Activated effector memory CD4-positive, alpha-beta T cell treated with Interleukin-2 at 50 U/mL for 16 hours (primary cell): ENCODE results near the gene NRL.

ENCODE experiments used
- DNase-seq: peaks from one replicate; pipeline ENCODE4 v3.0.0-alpha.2; 2020

NRL gene

DNA sequence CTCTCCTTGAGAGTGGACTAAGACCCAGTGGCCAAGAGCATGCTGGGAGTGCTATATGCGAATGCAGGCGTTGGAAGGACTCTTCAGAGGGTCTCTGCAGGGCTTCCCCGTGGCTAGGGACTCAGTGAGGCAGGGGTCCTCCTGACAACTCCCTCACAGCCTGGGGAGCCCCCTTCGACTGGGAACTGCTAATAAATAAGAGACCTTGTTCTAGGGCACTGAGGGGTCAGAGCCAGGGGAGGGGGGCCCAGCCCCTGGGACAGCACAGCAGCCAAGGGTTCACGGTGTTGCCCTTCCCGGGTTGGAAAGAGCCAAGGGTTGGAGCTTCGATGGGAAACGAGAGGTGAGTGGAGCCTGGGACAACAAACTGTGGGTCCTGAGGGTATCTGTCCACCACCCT is 49.3 kb downstream of the NRL start:
- no peak for DNase-seq

GRCh38 chr14:24064856-24065255 is 49.9 kb downstream of the NRL start:
- no peak for DNase-seq

- no peak for DNase-seq
Observed at GRCh38 chr14:24064091-24064795, 50.5 kb downstream of the NRL start.

DNA sequence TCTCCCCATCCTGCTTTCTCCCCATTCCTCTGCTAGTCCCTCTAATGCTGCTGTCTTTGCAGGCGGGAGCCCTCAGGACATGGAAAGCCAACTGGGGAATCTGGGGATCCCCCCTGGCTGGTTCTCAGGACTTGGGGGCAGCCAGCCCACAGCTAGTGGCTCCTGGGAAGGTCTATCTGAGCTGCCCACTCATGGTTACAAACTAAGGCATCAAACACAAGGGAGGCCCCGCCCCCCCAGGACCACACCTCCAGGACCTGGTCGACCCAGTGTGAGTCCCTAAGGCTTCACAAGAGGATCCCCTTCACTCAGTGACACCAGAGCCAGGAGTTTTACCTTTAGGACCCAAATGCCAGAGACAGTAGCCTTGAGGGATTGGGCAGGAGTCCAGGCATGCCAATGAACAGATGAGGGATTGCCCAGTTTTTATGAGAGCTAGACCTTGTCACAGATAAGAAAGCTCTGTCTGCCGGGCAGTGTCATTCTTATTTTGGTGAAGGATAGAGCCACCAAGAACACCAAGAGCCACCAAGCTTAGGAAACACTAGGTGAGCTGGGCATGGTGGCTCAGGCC is 51.4 kb downstream of the NRL start:
- no peak for DNase-seq

DNA sequence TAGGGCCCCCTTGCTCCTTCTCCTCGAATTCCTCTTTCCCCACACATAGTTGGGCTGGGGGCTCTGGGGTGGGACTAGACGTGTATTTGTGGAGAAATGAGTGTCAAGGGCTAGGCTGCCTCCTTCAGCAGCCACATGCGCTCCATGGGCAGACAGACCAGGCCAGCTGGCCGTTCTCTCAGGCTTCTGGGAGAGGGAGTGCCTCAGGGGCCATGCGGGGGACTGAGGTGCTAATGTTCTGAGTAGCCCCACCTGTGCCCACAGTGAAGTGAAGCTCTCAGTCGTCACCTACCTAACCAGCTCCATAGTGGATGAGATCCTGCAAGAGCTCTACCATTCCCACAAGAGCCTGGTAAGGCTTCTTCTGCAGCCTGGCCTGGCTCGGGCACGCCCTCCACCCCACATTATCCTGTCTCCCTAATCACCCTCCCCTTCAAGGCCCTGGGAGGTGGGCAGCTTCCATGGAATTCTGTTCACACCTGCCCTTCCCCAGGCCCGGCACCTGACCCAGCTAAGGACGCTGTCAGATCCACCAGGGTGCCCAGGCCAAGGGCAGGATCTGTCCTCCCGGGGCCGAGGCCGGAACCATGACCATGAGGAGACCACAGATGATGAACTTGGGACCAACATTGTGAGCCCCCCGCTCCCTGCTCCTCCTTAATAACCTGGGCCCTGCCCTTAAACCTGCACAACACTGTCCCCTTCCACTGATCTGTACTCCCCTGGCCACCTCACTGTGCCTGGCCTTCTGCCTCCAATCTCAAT is 52.4 kb downstream of the NRL start:
- DNase-seq = no peak

DNA sequence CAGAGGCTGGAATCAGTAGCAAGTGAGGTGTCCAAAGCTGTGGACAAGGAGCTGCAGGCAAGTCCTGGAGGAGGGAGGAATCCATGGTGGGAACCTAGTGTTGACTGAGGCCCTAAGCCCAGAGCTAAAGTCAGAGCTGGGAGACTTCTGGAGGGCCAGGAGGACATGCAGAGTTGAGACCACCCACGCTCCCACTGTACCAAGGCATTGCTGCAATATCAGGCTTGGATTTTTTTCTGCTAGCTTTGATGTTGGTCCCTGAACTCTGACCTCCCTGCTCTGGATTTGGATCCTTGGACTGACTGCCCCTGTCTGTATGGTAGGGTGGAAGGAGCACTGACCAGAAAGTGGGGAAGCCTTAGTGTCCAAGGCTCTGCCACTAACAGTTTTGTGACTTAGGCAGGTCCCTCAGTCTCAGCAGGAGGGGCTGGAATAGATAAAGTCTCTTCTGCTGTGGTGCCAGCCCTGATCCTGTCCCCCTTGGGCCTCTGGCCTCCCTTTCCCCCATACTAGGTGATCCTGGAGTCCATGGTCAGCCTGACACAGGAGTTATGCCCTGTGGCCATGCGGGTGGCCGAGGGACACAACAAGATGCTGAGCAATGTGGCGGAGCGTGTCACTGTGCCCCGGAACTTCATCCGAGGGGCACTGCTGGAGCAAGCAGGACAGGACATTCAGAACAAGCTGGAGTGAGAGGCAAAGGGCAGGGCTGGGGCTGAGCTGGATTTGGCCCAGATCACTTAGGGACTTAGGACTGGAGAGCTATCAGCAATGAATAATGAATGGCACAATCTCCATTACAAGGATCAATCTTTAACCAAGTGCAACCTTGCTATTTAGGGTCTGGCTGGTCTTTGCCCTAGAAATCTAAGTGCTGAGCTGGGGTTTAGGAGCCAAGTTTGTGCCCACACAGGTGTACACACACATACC is 53.5 kb downstream of the NRL start:
- no peak for DNase-seq

- no peak for DNase-seq
Observed at GRCh38 chr14:24060443-24060842, 54.3 kb downstream of the NRL start.

GRCh38 chr14:24059841-24060388 is 54.8 kb downstream of the NRL start:
- no peak for DNase-seq

- DNase-seq = no peak
Observed at GRCh38 chr14:24058951-24059475, 55.7 kb downstream of the NRL start.

DNA sequence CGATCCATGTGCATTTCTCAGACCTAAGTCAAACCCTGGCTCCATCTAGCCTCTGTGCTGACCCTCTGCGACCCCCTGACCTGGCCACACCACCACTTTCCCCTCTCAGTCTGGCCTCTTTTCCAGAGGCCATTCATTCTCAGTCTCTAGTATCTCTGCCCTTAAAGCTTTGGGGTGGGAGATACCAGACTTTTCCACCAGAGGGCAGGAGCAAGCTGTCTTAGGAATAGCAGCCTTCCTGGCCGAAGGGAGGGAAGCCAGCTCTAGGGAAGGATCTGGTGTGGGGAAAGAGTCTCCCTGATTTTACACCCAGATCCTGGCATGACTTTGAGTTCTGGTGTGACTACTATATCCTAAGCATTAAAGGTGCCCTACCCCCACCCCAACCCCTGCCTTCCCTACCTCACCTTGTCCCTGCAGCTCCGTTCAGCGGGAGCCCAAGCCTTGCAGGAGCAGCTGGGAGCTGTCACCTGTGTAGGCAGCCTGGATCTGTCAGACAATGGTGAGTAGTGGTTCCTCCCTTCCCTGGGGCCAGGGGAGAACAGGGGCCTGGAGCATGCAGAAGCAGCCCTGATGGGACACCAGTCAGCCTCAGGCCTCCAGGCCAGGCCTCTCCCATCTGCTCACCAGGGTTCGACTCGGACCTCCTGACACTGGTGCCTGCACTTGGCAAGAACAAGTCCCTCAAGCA is 56.3 kb downstream of the NRL start:
- DNase-seq = no peak

GRCh38 chr14:24057867-24058259 is 56.9 kb downstream of the NRL start:
- DNase-seq = no peak

GRCh38 chr14:24057271-24057670 is 57.5 kb downstream of the NRL start:
- no peak for DNase-seq

GRCh38 chr14:24056800-24057184 is 58.0 kb downstream of the NRL start:
- DNase-seq = no peak

DNA sequence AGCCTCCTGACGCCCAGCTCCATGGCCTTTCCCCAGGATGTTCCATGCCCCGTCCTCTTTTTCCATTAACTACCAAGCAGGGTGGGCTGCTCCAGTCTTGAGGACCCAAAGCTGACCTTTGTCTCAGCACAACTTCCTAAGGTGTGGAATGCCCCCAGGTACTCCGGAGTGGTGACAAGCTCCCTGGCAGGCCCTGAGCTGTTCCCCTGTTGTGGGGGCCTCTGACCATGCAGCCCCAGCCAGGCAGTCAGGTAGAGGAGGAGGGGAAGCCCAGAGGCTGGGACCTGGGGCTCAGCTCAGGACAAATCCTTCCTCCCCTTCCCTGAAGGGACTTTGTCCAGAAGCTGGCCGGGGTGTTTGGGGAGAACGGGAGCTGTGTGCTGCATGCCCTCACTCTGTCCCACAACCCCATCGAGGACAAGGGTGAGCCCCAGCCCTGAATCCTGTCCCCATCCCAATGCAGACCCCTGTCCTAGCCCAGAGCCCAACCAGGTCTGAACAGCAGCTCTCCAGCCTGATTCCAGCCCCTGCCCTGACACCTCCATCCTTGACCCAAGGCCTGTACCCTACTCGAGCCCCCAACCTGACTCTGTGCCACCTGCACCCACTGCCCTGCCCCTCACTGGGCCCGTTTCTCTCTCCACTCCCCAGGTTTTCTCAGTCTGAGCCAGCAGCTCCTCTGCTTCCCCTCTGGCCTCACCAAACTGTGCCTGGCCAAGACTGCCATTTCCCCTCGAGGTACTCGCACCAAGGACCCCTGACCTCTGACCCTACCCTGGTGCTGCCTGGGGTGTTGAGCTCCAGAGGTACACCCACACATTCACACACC is 58.6 kb downstream of the NRL start:
- no peak for DNase-seq

- no peak for DNase-seq
Observed at GRCh38 chr14:24054646-24055045, 60.1 kb downstream of the NRL start.

DNA sequence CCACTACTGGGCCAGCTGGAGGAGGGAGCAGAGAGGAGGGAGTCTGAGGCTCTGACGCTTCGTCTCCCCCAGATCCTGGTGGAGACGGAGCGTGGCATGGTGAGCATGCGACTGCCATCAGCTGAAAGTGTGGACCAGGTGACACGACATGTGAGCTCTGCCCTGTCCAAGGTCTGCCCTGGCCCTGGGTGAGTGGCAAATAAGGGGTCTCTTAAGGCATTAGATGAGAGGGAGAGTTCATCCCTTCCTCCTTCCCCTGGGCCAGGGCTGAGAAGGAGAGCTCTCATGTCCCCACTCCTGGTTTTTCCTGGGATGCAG is 60.5 kb downstream of the NRL start:
- no peak for DNase-seq

DNA sequence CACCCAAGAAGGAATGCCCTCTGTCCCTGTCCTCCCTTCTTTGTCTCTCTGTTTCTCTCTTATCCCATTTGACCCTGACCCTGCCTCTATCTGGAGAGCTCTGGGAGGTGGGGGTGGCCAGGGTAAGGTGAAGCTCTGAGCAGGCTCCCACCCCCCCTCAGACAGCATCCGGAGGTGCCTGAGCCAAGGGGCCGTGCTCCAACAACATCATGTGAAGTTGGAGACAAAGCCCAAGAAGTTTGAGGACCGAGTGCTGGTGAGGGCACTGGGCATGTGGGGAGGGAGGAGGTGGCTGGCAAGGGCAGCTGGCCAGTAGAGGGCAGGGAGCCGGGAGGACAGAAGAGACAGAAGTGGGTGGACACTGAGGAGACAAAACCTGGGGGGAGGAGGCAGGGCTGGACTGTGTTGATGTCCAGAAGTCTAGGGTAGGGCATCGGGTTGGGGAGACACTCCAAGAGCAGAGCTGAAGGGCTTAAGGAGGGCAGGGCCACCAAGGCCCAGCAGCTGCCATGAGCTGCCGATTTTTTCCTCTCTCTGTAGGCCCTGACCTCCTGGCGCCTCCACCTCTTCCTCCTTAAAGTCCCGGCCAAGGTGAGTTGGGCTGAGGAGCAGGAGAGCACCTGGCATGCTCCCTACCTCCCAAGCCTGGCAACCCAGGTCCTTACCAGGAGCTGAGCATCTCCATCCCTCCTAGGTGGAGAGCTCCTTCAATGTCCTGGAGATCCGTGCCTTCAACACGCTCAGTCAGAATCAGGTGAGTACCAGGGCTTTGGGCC is 61.0 kb downstream of the NRL start:
- DNase-seq = no peak

DNA sequence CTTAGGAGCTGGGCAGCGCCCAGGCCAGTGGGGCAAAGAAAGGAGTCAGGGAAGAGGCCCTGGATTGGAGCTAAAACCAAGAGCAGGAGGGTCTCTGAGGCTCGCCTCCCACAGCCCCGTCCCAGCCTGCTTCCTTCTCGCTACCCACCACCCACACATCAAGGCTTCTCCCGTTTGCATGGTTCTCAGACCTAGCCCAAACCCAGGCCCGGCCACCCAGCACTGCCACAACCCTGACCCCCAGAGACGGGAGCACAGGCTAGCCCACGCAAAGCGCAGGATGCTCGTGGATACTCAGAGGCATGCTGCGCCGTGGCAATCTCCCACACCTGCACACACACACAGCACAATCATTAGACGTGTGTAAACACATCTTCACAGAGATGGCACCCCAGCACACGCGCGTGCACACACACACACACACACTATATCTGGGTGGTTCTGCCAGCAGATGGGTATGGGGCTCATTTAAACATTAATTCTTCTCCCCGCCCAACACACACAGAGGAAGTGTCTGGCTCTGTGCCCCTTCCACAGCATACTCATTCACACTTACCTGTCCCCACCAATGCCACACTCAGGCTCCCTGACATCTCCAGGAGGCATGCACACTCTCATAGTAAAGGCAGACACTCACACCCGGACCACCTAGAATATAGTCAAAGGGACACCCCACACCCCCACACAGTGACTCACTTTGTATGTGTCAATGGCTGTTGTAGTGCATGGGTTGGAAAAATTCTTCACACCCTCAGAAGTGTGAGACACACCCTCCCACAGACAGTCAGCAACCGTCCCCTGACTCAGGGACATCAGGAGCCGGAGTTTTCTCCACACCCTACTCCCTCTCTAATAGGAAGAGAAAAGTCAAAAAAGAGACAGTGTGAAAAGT is 61.8 kb downstream of the NRL start:
- DNase-seq = no peak
